ENCODE measurements around the gene TAF11L7.
"Not testable (repeated sequence)": the region's sequence is repeated elsewhere in the genome, so short reads cannot be mapped to it uniquely, and the experiment has no call there.

The TAF11L7 gene

GRCh38 chr5:17597728-17598127 lies 12.2 kb upstream of the TAF11L7 start, which contains the start of gene TAF11L10:
TSS of gene TAF11L10 (minus strand) at chr5:17597828.
- H3K4me1 ChIP-seq (ENCODE audit: control insufficient read depth, insufficient read depth, low read length, unreplicated experiment); H2AFZ ChIP-seq (ENCODE audit: low read length, unreplicated experiment); H3K4me3 ChIP-seq (ENCODE audit: low read depth, low read length); H3K27me3 ChIP-seq (ENCODE audit: insufficient read depth, low read length); H3K36me3 ChIP-seq (ENCODE audit: insufficient read depth, low read length); H3K79me2 ChIP-seq (ENCODE audit: control insufficient read depth, insufficient read depth, low read length, unreplicated experiment); H3K27ac ChIP-seq (ENCODE audit: low read depth, low read length): not testable (repeated sequence)

GRCh38 chr5:17594255-17594654 lies 8.7 kb upstream of the TAF11L7 start, which contains the start of gene TAF11L9:
TSS of gene TAF11L9 (minus strand) at chr5:17594394.
- not testable (repeated sequence) for H3K27me3 ChIP-seq (ENCODE audit: insufficient read depth, low read length); H3K36me3 ChIP-seq (ENCODE audit: insufficient read depth, low read length); H3K4me3 ChIP-seq (ENCODE audit: low read depth, low read length); H3K4me1 ChIP-seq (ENCODE audit: control insufficient read depth, insufficient read depth, low read length, unreplicated experiment); H2AFZ ChIP-seq (ENCODE audit: low read length, unreplicated experiment); H3K27ac ChIP-seq (ENCODE audit: low read depth, low read length); H3K79me2 ChIP-seq (ENCODE audit: control insufficient read depth, insufficient read depth, low read length, unreplicated experiment)

- not testable (repeated sequence) for H3K4me1 ChIP-seq (ENCODE audit: control insufficient read depth, insufficient read depth, low read length, unreplicated experiment); H3K27me3 ChIP-seq (ENCODE audit: insufficient read depth, low read length); H3K27ac ChIP-seq (ENCODE audit: low read depth, low read length); H3K79me2 ChIP-seq (ENCODE audit: control insufficient read depth, insufficient read depth, low read length, unreplicated experiment); H3K4me3 ChIP-seq (ENCODE audit: low read depth, low read length); H2AFZ ChIP-seq (ENCODE audit: low read length, unreplicated experiment); H3K36me3 ChIP-seq (ENCODE audit: insufficient read depth, low read length)
These were observed 5.3 kb upstream of the TAF11L7 start, which contains the start of gene TAF11L8 for GRCh38 chr5:17590860-17591259. TSS of gene TAF11L8 (minus strand) at chr5:17590960.
